Neural crest cell (in vitro differentiated cells): ENCODE measurements around the gene YY1AP1. TPM values are rescaled to one million over a fixed set of nuclear protein-coding genes. Genes with fewer than 3 reads are reported as not detected.
"Not testable (repeated sequence)": the region's sequence is repeated elsewhere in the genome, so short reads cannot be mapped to it uniquely, and the experiment has no call there.

Experiments used
- DNase-seq: peaks from one replicate; pipeline ENCODE4 v3.0.0; 2021; ENCODE audit warnings: low read depth, mixed read lengths, low spot score
- H3K27ac Mint-ChIP-seq: one replicate; pipeline ENCODE4 v1.8.0; 2021; ENCODE audit warnings: mild to moderate bottlenecking, mixed read lengths; ENCODE audit not compliant: unreplicated experiment
- H3K27me3 Mint-ChIP-seq: 2 replicates; pipeline ENCODE4 v1.8.0; 2021; ENCODE audit warnings: low read depth, mild to moderate bottlenecking, mixed read lengths
- H3K36me3 Mint-ChIP-seq: 2 replicates; pipeline ENCODE4 v1.8.0; 2021; ENCODE audit warnings: low read depth, mild to moderate bottlenecking, mixed read lengths
- H3K4me1 Mint-ChIP-seq: 2 replicates; pipeline ENCODE4 v1.8.0; 2021; ENCODE audit warnings: mixed read lengths
- H3K4me3 Mint-ChIP-seq: one replicate; pipeline ENCODE4 v1.8.0; 2021; ENCODE audit warnings: mild to moderate bottlenecking, mixed read lengths
- H3K9me3 Mint-ChIP-seq: 2 replicates; pipeline ENCODE4 v1.8.0; 2021; ENCODE audit warnings: mixed read lengths
- total RNA-seq: library from RNA; stranded (reverse); gene quantifications from 2 replicates; pipeline ENCODE4 v1.2.1, GENCODE V29; 2021
- TF ChIP-seq, protein P1 (sequence below): fragments of 200-600 bp; sonication (generic); conservative IDR thresholded peaks from 2 replicates; pipeline ENCODE4 v1.5.0; 2021; ENCODE audit warnings: antibody characterized with exemption, mild to moderate bottlenecking

YY1AP1 gene
- total RNA-seq, 1 donor from 2014 or later, result 54.5 TPM

DNA sequence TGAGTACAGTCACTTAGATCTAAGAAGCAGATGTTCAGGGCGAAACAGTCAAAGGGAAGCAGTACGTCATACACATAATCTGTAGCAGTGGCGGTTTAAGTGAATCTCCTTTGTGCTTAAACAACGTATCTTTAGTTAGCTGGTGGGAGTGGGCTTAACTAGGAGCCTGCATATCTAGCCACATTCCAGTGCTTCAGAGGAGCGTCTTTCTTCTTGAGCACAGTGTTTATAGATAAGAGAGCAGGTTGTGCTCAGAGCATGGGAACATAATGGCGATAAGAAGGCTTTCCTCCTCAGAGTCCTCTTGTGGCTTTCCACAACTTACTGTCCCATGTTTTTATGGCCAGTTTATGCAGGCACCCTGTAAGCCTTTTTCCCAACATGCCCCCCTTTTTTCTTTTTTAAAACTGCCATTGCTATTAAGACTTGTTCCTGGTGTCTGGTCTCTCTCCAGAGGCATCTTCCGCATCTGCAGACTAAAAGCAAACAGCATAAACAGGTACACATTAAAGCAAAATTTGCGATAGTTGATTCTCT, 3.5 kb upstream of the YY1AP1 start:
- Mint-ChIP-seq H3K9me3 (peaks cover 5% of the 10 kb centered on the region), H3K27ac (peak overlapping the region; percentile 24), H3K27me3 (no peaks in the 10 kb centered on the region), H3K36me3 (peaks cover 36% of the 10 kb centered on the region), H3K4me3 (peak overlapping the region; percentile 72), H3K4me1 (peaks cover 45% of the 10 kb centered on the region)
- TF ChIP-seq, protein P1, sequence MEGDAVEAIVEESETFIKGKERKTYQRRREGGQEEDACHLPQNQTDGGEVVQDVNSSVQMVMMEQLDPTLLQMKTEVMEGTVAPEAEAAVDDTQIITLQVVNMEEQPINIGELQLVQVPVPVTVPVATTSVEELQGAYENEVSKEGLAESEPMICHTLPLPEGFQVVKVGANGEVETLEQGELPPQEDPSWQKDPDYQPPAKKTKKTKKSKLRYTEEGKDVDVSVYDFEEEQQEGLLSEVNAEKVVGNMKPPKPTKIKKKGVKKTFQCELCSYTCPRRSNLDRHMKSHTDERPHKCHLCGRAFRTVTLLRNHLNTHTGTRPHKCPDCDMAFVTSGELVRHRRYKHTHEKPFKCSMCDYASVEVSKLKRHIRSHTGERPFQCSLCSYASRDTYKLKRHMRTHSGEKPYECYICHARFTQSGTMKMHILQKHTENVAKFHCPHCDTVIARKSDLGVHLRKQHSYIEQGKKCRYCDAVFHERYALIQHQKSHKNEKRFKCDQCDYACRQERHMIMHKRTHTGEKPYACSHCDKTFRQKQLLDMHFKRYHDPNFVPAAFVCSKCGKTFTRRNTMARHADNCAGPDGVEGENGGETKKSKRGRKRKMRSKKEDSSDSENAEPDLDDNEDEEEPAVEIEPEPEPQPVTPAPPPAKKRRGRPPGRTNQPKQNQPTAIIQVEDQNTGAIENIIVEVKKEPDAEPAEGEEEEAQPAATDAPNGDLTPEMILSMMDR, result no peak
- DNase-seq, result no peak

DNA sequence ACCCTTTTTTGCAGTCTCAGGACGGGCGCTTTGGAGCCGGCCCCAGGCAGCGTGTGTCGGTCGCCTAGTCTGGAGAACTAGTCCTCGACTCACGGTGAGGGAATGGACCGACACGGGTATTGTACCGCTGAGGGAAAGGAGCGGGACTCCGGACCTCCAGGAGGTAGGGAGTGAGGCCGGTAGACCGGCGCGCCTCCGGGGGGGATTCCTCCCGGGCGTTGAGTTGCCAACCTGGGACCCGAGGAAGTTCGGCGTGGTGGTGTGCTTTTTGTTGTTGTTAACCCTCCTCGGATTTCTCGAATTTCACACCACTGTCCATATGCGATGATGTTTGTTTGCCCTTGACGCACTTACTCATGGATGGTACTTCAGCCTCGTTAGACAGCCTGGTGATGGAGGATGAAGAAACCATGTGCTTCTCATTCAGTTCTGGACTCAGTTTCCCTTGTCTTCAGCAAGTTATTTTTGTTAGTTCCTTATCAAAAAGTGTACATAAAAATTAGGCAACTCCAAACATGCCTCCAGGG, 570 bp upstream of the YY1AP1 start, which contains the start of gene DAP3:
Gene DAP3 (plus strand): TSS at position 11 of the 527 bp plus-strand sequence. CDS start 20,689 bp downstream, outside the sequence.
- peak within 1 kb of the TSS; percentile 98 for H3K27ac Mint-ChIP-seq
- peaks cover 34% of the 10 kb centered on the region for H3K36me3 Mint-ChIP-seq
- peaks cover 48% of the 10 kb centered on the region for H3K4me1 Mint-ChIP-seq

DNA sequence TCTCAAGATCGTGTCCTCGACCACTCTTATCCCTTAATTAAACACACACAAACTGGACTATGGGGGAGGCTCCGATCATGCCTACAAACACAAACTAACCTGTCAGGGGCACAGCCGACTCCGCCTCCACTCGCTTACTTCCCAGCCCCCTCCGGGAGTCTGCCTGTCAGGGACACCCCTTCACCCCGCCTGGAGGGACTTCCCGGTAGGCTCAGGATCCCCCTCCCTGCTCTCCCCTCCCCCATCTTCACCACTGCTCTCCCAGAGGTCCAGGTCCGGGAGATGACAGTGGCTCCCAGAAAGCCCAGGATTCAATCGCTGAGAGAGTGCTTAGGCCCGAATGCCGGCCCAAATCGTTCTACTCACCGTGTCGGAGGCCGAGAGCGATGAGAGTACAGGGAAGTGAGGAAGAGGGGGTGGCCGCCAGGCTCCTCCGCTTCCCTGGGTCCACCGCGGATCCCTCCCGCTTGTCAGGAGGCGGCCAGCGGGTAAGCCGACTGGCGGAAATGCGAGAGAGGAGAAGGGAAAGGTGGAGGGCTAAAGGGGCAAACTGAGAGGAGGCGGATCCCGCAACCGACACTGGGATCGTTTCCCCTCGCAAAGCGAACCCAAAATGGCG, 760 bp downstream of the YY1AP1 start:
- H3K36me3 Mint-ChIP-seq, result peaks cover 28% of the 10 kb centered on the region
- H3K27me3 Mint-ChIP-seq, H3K9me3 Mint-ChIP-seq, DNase-seq: not testable (repeated sequence)
- H3K4me3 Mint-ChIP-seq, result peak overlapping the region; percentile 97
- peak overlapping the region; percentile 98 for H3K27ac Mint-ChIP-seq
- H3K4me1 Mint-ChIP-seq, result peaks cover 48% of the 10 kb centered on the region

More for the DNA sequence above, 570 bp upstream of the YY1AP1 start, which contains the start of gene DAP3:
- peak within 1 kb of the TSS; percentile 97 for H3K4me3 Mint-ChIP-seq
- not testable (repeated sequence) for H3K9me3 Mint-ChIP-seq, DNase-seq, H3K27me3 Mint-ChIP-seq

DNA sequence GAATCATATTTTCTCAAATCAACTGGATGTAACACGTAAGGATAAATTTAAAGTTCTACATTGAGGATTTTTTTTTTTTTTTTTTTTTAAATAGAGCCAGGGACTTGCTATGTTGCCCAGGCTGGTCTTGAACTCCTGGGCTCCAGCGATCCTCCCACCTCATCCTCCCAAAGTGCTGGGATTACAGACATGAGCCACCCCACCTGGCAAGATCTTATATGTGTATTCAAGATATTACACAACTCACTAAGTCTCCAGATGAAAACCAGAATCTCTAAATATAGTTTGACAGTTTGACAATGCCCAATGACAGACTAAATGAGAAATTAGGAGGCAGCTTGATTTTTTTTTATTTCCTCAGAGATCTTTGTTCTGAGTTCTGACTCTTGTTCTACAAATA, 6.8 kb downstream of the YY1AP1 start:
- TF ChIP-seq, protein P1, result no peak
- Mint-ChIP-seq H3K27ac (no peak overlapping the region), H3K36me3 (peaks cover 7% of the 10 kb centered on the region), H3K4me3 (no peak overlapping the region), H3K9me3 (no peaks in the 10 kb centered on the region), H3K4me1 (peaks cover 20% of the 10 kb centered on the region), H3K27me3 (no peaks in the 10 kb centered on the region)
- DNase-seq, result no peak

DNA sequence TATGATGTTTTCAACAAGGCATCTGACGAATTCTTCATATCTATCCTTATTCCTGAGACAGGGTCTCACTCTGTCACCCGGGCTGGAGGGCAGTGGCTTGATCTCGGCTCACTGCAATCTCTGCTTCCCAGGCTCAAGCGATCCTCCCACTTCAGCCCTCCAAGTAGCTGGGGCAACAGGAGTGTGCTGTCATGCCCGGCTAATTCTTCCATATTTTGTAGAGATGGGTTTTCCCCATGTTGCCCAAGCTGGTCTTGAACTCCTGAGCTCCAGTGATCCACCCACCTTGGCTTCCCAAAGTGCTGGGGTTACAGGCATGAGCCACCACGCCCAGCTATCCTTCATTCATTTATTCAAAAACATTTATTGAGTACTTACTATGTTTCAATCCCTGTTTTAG, 8.0 kb downstream of the YY1AP1 start:
- H3K27ac Mint-ChIP-seq, result no peak overlapping the region
- H3K36me3 Mint-ChIP-seq, result peaks cover 5% of the 10 kb centered on the region
- no peaks in the 10 kb centered on the region for H3K9me3 Mint-ChIP-seq
- TF ChIP-seq, protein P1, result no peak
- H3K4me1 Mint-ChIP-seq, result peaks cover 9% of the 10 kb centered on the region
- no peaks in the 10 kb centered on the region for H3K27me3 Mint-ChIP-seq
- no peak overlapping the region for H3K4me3 Mint-ChIP-seq
- no peak for DNase-seq

DNA sequence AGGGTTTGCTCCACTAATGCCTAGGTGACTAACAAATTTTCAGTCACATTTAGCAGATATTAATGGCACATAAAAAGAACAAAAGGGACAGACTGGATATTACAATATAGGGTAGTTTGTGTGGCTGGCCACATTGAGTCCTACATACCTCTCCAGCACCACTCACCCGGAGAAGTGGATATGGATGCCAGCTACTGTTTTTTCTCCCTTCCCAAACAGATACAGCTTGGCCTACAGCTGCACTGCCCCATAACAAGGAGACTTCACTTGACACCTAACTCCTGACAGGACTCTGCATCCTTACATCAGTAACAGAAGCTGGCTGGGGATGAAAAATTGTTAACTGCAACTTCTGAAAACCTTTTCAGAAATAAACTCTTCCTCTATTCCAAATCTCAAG, 9.6 kb downstream of the YY1AP1 start:
- not testable (repeated sequence) for H3K4me3 Mint-ChIP-seq, H3K9me3 Mint-ChIP-seq, H3K27me3 Mint-ChIP-seq, H3K4me1 Mint-ChIP-seq, H3K27ac Mint-ChIP-seq, DNase-seq
- peaks cover 12% of the 10 kb centered on the region for H3K36me3 Mint-ChIP-seq

DNA sequence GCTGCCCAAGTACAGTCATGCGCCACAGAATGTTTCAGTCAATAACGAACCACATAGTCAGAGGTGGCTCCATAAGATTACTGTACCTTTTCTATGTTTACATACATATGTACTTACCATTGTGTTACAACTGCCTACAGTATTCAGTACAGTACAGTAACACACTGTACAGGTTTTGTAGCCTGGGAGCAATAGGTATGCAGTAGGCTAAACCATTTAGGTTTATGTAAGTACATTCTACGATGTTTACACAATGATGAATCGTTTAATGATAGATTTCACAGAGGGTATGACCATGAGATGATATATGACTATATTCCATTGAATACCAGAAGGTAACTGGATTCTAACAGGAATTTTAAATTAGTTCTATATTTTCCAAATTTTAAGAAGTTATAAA, 10.5 kb downstream of the YY1AP1 start:
- H3K36me3 Mint-ChIP-seq, result peaks cover 12% of the 10 kb centered on the region

More for the DNA sequence above, 10.5 kb downstream of the YY1AP1 start:
- no peaks in the 10 kb centered on the region for H3K9me3 Mint-ChIP-seq
- no peaks in the 10 kb centered on the region for H3K4me1 Mint-ChIP-seq
- TF ChIP-seq, protein P1, result no peak
- H3K27me3 Mint-ChIP-seq, result no peaks in the 10 kb centered on the region
- DNase-seq, result no peak
- H3K27ac Mint-ChIP-seq, result no peak overlapping the region
- no peak overlapping the region for H3K4me3 Mint-ChIP-seq
